HepG2 (cell line): ENCODE data around the gene RREB1. TPM values are rescaled to one million over a fixed set of nuclear protein-coding genes. Genes with fewer than 3 reads are reported as not detected.

ENCODE experiments used
- BCL6 ChIP-seq: IDR thresholded peaks from 2 replicates; pipeline ENCODE4 v1.6.1; 2016; ENCODE audit warnings: missing genetic modification reagents, missing compliant biosample characterization
- CBX5 ChIP-seq: sonication (generic); formaldehyde crosslinking; IDR thresholded peaks from 2 replicates; pipeline ENCODE4 v1.4.0; 2020; ENCODE audit warnings: missing genetic modification reagents, borderline replicate concordance
- CCDC6 ChIP-seq: sonication (generic); formaldehyde crosslinking; IDR thresholded peaks from 2 replicates; pipeline ENCODE4 v1.8.1; 2022; ENCODE audit warnings: mild to moderate bottlenecking, missing genetic modification reagents, moderate library complexity
- CREB1 ChIP-seq, 2 experiments: fragments of 450-650 bp in 1 of 2; IDR thresholded peaks; 2 replicates each; pipeline ENCODE4 v1.6.1; 2016 to 2017; ENCODE audit warnings: control low read depth in 1 of 2, mild to moderate bottlenecking in 1 of 2, missing compliant biosample characterization in 1 of 2, missing genetic modification characterization in 1 of 2
- KMT2A ChIP-seq: sonication (generic); formaldehyde crosslinking; IDR thresholded peaks from 2 replicates; pipeline ENCODE4 v1.4.0; 2020; ENCODE audit warnings: missing genetic modification reagents
- MED13 ChIP-seq: sonication (generic); formaldehyde crosslinking; IDR thresholded peaks from 2 replicates; pipeline ENCODE4 v1.5.0; 2020; ENCODE audit warnings: missing genetic modification reagents
- NFYB ChIP-seq: sonication (generic); formaldehyde crosslinking; IDR thresholded peaks from 2 replicates; pipeline ENCODE4 v1.4.0; 2020; ENCODE audit warnings: missing genetic modification reagents
- NKX3-1 ChIP-seq: sonication (generic); formaldehyde crosslinking; IDR thresholded peaks from 2 replicates; pipeline ENCODE4 v1.5.0; 2020; ENCODE audit warnings: missing genetic modification reagents
- NR1H2 ChIP-seq: sonication (generic); formaldehyde crosslinking; IDR thresholded peaks from 2 replicates; pipeline ENCODE4 v1.8.1; 2022; ENCODE audit warnings: low read depth, missing genetic modification reagents, borderline replicate concordance
- SAFB2 ChIP-seq: sonication (generic); formaldehyde crosslinking; IDR thresholded peaks from 2 replicates; pipeline ENCODE4 v1.5.1; 2020; ENCODE audit warnings: missing genetic modification reagents, low read depth, mild to moderate bottlenecking, borderline replicate concordance
- SAP130 ChIP-seq: IDR thresholded peaks from 2 replicates; pipeline ENCODE4 v1.6.1; 2016; ENCODE audit warnings: low read depth
- SETDB1 ChIP-seq: sonication (generic); formaldehyde crosslinking; IDR thresholded peaks from 2 replicates; pipeline ENCODE4 v1.5.1; 2020; ENCODE audit warnings: missing genetic modification reagents, mild to moderate bottlenecking, borderline replicate concordance
- SOX13 ChIP-seq, 3 experiments: fragments of 450-650 bp in 1 of 3; sonication (generic) in 1 of 3; formaldehyde crosslinking in 1 of 3; IDR thresholded peaks in 2 of 3; conservative IDR thresholded peaks in 1 of 3; 2 replicates each; pipeline versions ENCODE4 v1.5.0 to v1.6.1; 2016 to 2020; ENCODE audit warnings: antibody characterized with exemption in 1 of 3, mild to moderate bottlenecking in 1 of 3, missing compliant biosample characterization in 1 of 3, missing genetic modification reagents in 1 of 3, moderate library complexity in 1 of 3
- STAT5B ChIP-seq: sonication (generic); formaldehyde crosslinking; IDR thresholded peaks from 2 replicates; pipeline ENCODE4 v1.4.0; 2020; ENCODE audit warnings: missing genetic modification reagents
- ZFAT ChIP-seq: sonication (generic); formaldehyde crosslinking; conservative IDR thresholded peaks from 2 replicates; pipeline ENCODE4 v1.8.1; 2023; ENCODE audit warnings: missing genetic modification reagents, inconsistent platforms
- ZNF564 ChIP-seq: sonication (generic); formaldehyde crosslinking; IDR thresholded peaks from 2 replicates; pipeline ENCODE4 v1.8.1; 2023; ENCODE audit warnings: mild to moderate bottlenecking, missing genetic modification reagents
- ZNF605 ChIP-seq: sonication (generic); formaldehyde crosslinking; IDR thresholded peaks from 2 replicates; pipeline ENCODE4 v1.8.0; 2022; ENCODE audit warnings: mild to moderate bottlenecking, missing genetic modification reagents
- ZNF792 ChIP-seq: IDR thresholded peaks from 2 replicates; pipeline ENCODE4 v1.6.1; 2016
- polyA plus RNA-seq, 8 experiments: library from polyadenylated mRNA; depleted of rRNA in 3 of 8; stranded (reverse) in 7 of 8; unstranded in 1 of 8; fragments of >200 nt; fragmentation: Illumina TruSeq in 4 of 8; extraction: Trizol in 4 of 8; gene quantifications; 2 replicates each; pipeline versions ENCODE4 v1.2.1 to v1.2.3, GENCODE V29; 2011 to 2016; ENCODE audit warnings: low read depth in 4 of 8, missing spikeins in 1 of 8, mixed read lengths in 1 of 8; ENCODE audit not compliant: insufficient read depth in 1 of 8
- total RNA-seq, 5 experiments: library from RNA; depleted of rRNA; stranded (reverse); fragments of >200 nt; fragmentation: Illumina TruSeq; extraction: Trizol; gene quantifications; 2 replicates each; pipeline ENCODE4 v1.2.3, GENCODE V29; 2016; ENCODE audit warnings: low read depth in 1 of 5
- TF ChIP-seq, protein P1 (sequence below): sonication (generic); formaldehyde crosslinking; IDR thresholded peaks from 2 replicates; pipeline ENCODE4 v1.9.0; 2021; ENCODE audit warnings: missing genetic modification reagents, borderline replicate concordance
- TF ChIP-seq, protein P2 (sequence below): sonication (generic); formaldehyde crosslinking; IDR thresholded peaks from 2 replicates; pipeline ENCODE4 v1.4.0; 2020; ENCODE audit warnings: missing genetic modification reagents
- TF ChIP-seq, protein P3 (sequence below): sonication (generic); formaldehyde crosslinking; IDR thresholded peaks from 2 replicates; pipeline ENCODE4 v1.4.0; 2020; ENCODE audit warnings: missing genetic modification reagents
- TF ChIP-seq, protein P4 (sequence below): sonication (generic); formaldehyde crosslinking; IDR thresholded peaks from 2 replicates; pipeline ENCODE4 v1.4.0; 2020; ENCODE audit warnings: mild to moderate bottlenecking, missing genetic modification reagents

The RREB1 gene
- total and polyA plus RNA-seq, 2 of the 13 experiments (the other 11 are each of a cell fraction or from before 2014, with no cell fraction given) = 6.1 to 23.2 TPM

DNA sequence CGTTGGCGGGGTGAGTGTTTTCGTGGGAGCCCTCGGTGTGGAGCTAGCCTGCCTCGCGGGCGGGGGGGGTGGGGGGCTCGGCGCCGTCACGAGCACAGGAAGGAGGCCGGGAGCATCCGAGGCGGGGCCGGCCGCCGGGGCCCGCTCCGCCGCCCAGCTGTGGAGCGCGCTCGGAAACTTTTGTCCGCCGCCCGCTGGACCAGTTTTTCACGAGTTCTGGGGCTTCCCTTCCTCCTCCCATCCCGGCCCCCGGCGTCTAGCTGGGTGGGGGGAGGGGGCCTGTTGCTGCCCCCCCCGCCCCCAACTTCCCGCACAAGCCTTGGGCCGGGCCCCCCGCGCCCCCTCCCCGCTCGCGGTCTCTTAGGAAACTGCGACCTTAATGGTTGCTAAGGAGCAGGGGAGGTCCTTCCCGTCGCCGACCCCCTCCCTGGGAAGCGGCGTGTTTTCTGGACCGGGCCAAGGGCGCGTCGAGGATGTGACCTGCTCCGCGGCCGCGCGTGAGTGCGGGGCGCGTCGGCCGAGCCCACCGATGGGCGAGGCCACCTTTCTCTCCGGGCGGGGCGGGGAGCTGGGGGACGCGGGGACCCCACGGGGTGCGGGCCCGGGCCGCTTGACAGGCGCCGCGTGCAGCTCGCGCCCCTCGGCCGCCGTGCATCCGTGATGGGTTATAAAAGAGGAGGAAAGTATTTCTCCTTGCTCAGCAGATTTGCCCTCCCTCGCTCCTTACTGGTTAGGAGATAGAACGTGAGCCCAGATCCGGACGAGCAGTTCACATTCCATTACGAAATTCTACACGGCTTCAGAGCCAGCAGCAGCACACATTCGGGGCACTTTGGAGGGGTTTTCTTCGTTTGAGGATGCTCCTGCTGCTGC lies 1.4 kb downstream of the RREB1 start (continued):
- TF ChIP-seq, protein P1, sequence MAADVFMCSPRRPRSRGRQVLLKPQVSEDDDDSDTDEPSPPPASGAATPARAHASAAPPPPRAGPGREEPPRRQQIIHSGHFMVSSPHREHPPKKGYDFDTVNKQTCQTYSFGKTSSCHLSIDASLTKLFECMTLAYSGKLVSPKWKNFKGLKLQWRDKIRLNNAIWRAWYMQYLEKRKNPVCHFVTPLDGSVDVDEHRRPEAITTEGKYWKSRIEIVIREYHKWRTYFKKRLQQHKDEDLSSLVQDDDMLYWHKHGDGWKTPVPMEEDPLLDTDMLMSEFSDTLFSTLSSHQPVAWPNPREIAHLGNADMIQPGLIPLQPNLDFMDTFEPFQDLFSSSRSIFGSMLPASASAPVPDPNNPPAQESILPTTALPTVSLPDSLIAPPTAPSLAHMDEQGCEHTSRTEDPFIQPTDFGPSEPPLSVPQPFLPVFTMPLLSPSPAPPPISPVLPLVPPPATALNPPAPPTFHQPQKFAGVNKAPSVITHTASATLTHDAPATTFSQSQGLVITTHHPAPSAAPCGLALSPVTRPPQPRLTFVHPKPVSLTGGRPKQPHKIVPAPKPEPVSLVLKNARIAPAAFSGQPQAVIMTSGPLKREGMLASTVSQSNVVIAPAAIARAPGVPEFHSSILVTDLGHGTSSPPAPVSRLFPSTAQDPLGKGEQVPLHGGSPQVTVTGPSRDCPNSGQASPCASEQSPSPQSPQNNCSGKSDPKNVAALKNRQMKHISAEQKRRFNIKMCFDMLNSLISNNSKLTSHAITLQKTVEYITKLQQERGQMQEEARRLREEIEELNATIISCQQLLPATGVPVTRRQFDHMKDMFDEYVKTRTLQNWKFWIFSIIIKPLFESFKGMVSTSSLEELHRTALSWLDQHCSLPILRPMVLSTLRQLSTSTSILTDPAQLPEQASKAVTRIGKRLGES (CRISPR knock-in tag) = 0 out of 2 replicates have a peak, but pooled peaks have one; percentile 35
- 0 out of 2 replicates have a peak, but pooled peaks have one; percentile 38 for TF ChIP-seq CCDC6 (CRISPR knock-in tag)
- no peak for TF ChIP-seq SETDB1 (CRISPR knock-in tag)
- TF ChIP-seq ZNF605 (CRISPR knock-in tag) = no peak
- peak; percentile 55; the same call in 1 of the 2 replicates for TF ChIP-seq MED13 (CRISPR knock-in tag)
- TF ChIP-seq KMT2A = peak; percentile 70; the same call in 1 of the 2 replicates
- TF ChIP-seq BCL6 (CRISPR knock-in tag) = peak; percentile 36; the same call in 1 of the 2 replicates
- peak; percentile 76; the same call in 1 of the 2 replicates for TF ChIP-seq NKX3-1 (CRISPR knock-in tag)
- no peak for TF ChIP-seq STAT5B
- TF ChIP-seq CREB1 (IDR thresholded peaks at IDR 0.05) = no peak
- TF ChIP-seq CREB1 (CRISPR knock-in tag; IDR thresholded peaks at IDR 0.05) = no peak
- TF ChIP-seq SAFB2 (CRISPR knock-in tag) = no peak
- TF ChIP-seq NR1H2 (CRISPR knock-in tag) = no peak
- TF ChIP-seq, protein P2, sequence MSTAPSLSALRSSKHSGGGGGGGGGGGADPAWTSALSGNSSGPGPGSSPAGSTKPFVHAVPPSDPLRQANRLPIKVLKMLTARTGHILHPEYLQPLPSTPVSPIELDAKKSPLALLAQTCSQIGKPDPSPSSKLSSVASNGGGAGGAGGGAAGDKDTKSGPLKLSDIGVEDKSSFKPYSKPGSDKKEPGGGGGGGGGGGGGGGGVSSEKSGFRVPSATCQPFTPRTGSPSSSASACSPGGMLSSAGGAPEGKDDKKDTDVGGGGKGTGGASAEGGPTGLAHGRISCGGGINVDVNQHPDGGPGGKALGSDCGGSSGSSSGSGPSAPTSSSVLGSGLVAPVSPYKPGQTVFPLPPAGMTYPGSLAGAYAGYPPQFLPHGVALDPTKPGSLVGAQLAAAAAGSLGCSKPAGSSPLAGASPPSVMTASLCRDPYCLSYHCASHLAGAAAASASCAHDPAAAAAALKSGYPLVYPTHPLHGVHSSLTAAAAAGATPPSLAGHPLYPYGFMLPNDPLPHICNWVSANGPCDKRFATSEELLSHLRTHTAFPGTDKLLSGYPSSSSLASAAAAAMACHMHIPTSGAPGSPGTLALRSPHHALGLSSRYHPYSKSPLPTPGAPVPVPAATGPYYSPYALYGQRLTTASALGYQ (CRISPR knock-in tag) = peak; percentile 49; the same call in 1 of the 2 replicates
- TF ChIP-seq SAP130 = peak; percentile 74
- 0 out of 2 replicates have a peak, but pooled peaks have one; percentile 24 for TF ChIP-seq CBX5 (CRISPR knock-in tag)
- no peak for TF ChIP-seq SOX13 (IDR thresholded peaks at IDR 0.05)
- TF ChIP-seq SOX13 (CRISPR knock-in tag; conservative IDR thresholded peaks at IDR 0.05 in 1 of 2, IDR thresholded peaks at IDR 0.05 in 1 of 2) = peak in 1 of 2 experiments; percentile 35; a peak in 1 of 4 replicates
- TF ChIP-seq, protein P3, sequence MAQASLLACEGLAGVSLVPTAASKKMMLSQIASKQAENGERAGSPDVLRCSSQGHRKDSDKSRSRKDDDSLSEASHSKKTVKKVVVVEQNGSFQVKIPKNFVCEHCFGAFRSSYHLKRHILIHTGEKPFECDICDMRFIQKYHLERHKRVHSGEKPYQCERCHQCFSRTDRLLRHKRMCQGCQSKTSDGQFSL (CRISPR knock-in tag) = peak; percentile 54; the same call in 1 of the 2 replicates
- TF ChIP-seq ZFAT (CRISPR knock-in tag) = peak; percentile 74; the same call in 1 of the 2 replicates
- 0 out of 2 replicates have a peak, but pooled peaks have one; percentile 36 for TF ChIP-seq ZNF564 (CRISPR knock-in tag)
- TF ChIP-seq, protein P4, sequence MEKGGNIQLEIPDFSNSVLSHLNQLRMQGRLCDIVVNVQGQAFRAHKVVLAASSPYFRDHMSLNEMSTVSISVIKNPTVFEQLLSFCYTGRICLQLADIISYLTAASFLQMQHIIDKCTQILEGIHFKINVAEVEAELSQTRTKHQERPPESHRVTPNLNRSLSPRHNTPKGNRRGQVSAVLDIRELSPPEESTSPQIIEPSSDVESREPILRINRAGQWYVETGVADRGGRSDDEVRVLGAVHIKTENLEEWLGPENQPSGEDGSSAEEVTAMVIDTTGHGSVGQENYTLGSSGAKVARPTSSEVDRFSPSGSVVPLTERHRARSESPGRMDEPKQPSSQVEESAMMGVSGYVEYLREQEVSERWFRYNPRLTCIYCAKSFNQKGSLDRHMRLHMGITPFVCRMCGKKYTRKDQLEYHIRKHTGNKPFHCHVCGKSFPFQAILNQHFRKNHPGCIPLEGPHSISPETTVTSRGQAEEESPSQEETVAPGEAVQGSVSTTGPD (CRISPR knock-in tag) = no peak
- TF ChIP-seq ZNF792 = peak; percentile 92
- peak; percentile 56 for TF ChIP-seq NFYB (CRISPR knock-in tag)
